GM18502 (cell line): Measurements from ENCODE around the gene TMPRSS4.

Experiments
- ATAC-seq: cut with Tn5 transposase; IDR thresholded peaks from one replicate; pipeline ENCODE4 v1.9.1; 2021; ENCODE audit warnings: mild to moderate bottlenecking; ENCODE audit not compliant: unreplicated experiment, poor library complexity

Gene TMPRSS4

DNA sequence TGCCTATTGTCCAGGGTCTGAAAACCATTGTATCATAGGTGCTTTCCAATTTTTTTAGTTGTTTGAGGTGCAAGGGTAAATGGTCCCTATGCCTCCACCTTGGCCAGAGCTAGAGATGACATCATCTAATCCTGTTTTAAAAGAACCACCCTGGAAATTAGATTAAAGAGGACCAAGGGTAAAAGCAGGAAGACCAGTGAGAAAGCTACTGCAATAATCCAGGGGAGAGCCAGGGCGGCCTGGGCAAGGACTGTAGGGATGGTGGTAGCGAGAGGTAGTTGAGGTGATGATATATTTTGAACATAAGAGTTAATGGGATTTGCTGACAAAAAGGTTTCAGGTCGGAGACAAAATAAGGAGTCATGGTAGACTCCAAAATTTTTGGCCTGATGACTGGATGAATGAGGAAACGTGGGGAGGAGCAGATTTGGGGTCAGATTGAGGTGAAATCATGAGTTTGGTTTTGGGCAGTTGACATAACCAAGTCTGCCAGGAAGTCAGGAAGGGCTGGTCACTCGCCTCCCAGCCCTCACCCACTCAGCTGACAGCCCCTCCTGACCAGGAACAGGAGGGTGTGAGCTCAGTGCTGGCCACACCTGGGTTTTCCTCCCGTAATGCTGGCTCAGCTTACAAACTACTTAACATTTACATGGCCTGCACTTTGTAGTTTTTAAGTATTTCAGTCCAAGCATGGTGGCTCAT is 52.7 kb downstream of the TMPRSS4 start:
- ATAC-seq, result no peak

GRCh38 chr11:118132385-118133151 is 55.7 kb downstream of the TMPRSS4 start:
- ATAC-seq, result no peak

GRCh38 chr11:118133816-118134215 is 56.9 kb downstream of the TMPRSS4 start:
- ATAC-seq, result no peak

GRCh38 chr11:118135051-118135795 is 58.3 kb downstream of the TMPRSS4 start:
- ATAC-seq, result no peak

- no peak for ATAC-seq
Observed at GRCh38 chr11:118135796-118136165, 58.9 kb downstream of the TMPRSS4 start.

DNA sequence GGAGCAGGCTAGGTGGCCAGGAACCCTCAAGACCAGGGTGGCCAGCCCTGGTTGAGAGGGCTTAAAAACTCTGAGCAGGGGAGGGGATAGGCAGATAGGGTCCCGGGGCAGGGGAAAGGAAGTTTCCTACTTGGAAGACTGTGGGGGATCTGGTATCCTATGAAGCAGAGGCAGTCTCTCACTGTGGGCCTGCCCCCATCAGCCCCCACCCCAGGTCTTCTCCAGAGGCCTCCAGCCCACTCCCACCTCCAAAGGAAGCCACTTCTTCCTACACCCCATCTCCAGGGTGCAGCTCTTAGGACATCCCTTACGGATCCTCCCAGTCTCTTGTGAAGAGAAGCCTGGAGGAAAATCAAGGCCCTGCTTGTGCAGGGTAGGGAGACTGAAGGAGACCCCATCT is 59.5 kb downstream of the TMPRSS4 start:
- no peak for ATAC-seq

DNA sequence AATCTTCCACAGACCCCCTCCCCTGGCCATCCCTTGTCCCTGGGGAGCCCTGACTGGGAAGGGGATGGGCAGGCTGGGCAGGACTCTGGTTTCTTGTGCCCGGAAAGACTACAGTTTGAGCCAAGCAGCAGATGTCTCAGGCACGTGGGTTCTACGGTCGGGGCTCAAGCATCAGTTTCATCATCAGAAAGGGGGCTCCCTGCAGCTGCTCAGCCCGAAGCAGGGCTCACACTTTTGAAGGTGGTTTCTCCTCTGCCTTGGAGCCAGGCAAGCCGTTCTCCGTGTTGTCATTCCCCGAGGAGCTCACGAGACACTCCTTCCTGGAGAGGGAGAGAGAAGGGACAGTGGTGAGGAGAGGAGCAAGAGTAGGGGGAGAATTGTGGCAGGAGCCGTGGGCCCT is 59.9 kb downstream of the TMPRSS4 start:
- no peak for ATAC-seq

GRCh38 chr11:118138839-118139420 is 62.1 kb downstream of the TMPRSS4 start:
- no peak for ATAC-seq

GRCh38 chr11:118139578-118139977 is 62.7 kb downstream of the TMPRSS4 start:
- no peak for ATAC-seq

DNA sequence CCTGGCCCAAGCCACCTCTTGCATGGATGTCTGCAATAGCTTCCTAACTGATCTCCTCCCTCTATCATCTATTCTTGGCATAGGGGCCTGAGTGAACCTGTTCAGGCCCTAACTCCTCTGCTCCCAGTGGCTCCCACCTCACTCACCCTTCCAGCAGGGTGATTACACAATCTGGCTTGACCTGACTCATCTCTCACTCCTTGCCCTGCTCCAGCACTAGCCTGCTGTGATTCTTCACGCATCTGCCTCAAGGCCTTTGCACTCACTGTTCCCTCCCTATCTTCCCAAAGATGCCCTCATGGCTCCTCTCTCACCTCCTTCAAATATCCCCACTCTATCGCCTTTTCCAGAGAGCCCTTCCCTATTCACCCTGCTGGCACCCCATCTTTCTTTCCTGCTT is 65.2 kb downstream of the TMPRSS4 start:
- ATAC-seq, result no peak

DNA sequence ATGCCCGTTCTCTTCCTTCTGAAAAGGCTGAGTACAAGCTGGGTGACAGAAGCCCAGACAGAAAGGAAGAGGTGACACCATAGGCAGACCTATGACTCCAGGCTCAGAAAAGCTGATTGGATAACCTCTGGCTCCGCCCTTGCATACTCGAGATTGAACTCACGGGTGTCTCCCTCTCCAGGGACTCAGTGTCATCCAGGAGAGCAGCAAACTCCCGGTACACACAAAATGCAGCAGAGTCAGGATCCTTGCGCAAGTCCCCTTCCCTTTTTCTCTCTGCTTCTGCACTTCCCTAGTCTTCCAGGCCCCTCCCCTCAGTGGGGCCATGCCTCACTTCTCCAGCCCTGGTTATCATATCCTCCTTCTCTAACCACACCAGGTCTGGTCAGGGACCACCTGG is 65.9 kb downstream of the TMPRSS4 start:
- no peak for ATAC-seq

GRCh38 chr11:118143661-118144185 is 66.8 kb downstream of the TMPRSS4 start:
- no peak for ATAC-seq

DNA sequence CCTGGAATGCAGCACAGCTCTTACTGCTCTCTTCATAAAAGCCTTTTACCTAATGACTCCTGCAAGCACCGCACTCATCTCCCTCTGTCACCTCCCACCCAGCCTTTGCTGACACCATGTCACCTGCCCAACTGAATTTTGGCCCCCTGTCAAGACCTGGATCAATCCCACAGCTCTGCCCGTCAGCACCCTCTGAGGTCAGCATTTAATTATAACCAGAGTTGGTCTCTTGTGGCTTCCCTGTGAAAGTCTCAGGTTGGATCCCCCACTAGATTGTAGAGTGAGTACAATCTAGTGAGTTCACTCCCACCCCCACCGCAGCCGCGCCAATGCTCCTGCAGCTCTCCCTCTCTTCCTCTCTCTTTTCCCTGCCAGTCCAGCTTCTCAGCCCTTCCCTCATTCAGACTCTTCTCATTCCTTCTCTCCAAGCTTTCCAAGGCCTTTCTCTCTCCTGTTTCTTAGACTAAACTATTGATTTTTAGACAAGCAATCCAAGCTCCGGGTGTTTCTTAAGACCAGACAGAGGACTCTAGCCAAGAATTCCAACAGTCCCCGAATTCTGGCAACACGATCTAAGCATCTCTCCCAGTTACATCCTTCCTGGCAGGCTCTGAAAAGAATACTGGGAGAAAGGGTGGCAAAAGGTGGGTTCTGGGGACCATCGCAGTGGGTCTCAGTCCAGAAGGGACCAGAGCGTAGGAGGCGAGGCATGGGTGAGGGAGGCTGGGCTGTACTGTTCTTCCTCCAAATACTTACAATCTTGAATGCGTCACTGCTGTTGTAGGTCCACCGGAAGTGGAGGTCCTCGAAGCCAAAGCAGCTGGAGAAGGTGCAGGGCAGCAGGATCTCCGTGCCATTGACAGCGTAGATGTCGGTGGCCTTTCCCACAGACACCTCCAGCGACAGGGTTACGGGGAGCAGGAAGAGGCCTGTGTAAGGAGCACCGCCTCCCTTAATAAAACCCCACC is 67.7 kb downstream of the TMPRSS4 start:
- ATAC-seq, result no peak

- peak; percentile 82 for ATAC-seq
Observed at GRCh38 chr11:118145285-118146227, 68.7 kb downstream of the TMPRSS4 start.

- ATAC-seq, result no peak
Observed at GRCh38 chr11:118146554-118146953, 69.7 kb downstream of the TMPRSS4 start.

- ATAC-seq, result no peak
Observed at GRCh38 chr11:118147502-118147901, 70.6 kb downstream of the TMPRSS4 start.

DNA sequence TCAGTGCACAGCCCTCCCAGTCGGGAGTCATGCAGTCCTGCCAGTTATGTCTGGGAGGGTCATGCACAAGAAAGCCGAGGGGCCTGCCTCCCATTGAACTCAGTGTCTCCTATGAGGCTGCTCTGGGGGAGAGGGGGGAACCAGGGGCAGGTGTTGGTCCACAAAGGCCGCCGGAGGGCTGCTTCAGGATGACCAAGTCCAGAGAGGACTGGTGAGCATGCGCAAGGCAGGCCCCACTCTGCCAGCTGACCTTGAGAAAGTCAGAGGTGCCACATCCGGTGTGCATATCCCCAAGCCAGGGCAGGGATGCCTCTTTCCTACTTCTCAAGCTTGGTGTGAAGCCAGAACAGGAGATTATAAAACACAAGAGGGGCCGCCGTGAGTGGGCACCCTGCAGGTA is 71.4 kb downstream of the TMPRSS4 start:
- no peak for ATAC-seq

GRCh38 chr11:118148856-118149255 is 72.0 kb downstream of the TMPRSS4 start:
- no peak for ATAC-seq
